Loucy (cell line): ENCODE measurements around the gene MRTO4.

ENCODE experiments used
- H2AFZ ChIP-seq: fragments of 200-600 bp; sonication (generic); 2 replicates; pipeline ENCODE4 v1.6.0; 2016; ENCODE audit warnings: antibody characterized with exemption, mild to moderate bottlenecking, low read length, moderate library complexity
- H3F3A ChIP-seq: fragments of 200-600 bp; 2 replicates; pipeline ENCODE4 v1.6.0; 2016; ENCODE audit warnings: antibody characterized with exemption, low read depth, mild to moderate bottlenecking
- H3K27me3 ChIP-seq: fragments of 200-600 bp; sonication (generic); 2 replicates; pipeline ENCODE4 v1.6.1; 2014; ENCODE audit warnings: low read length, mild to moderate bottlenecking; ENCODE audit not compliant: insufficient read depth, poor library complexity, severe bottlenecking
- H3K36me3 ChIP-seq: fragments of 200-600 bp; sonication (generic); 2 replicates; pipeline ENCODE4 v1.6.1; 2016; ENCODE audit warnings: low read length; ENCODE audit not compliant: insufficient read depth
- H3K4me1 ChIP-seq: fragments of 200-600 bp; sonication (generic); 2 replicates; pipeline ENCODE4 v1.5.1; 2014; ENCODE audit warnings: low read length, mild to moderate bottlenecking; ENCODE audit not compliant: insufficient read depth, poor library complexity, severe bottlenecking
- H3K4me2 ChIP-seq: fragments of 200-600 bp; sonication (generic); 2 replicates; pipeline ENCODE4 v1.6.0; 2014; ENCODE audit warnings: antibody characterized with exemption, low read length, low read depth, mild to moderate bottlenecking; ENCODE audit not compliant: poor library complexity, severe bottlenecking
- H3K4me3 ChIP-seq: fragments of 200-600 bp; sonication (generic); 2 replicates; pipeline ENCODE4 v1.5.1; 2014; ENCODE audit warnings: low read length, mild to moderate bottlenecking, mixed read lengths; ENCODE audit not compliant: poor library complexity, severe bottlenecking
- H3K79me2 ChIP-seq: fragments of 200-600 bp; sonication (generic); 2 replicates; pipeline ENCODE4 v1.6.1; 2014; ENCODE audit warnings: low read length; ENCODE audit not compliant: insufficient read depth
- H3K9ac ChIP-seq: fragments of 200-600 bp; sonication (generic); 2 replicates; pipeline ENCODE4 v1.6.0; 2014; ENCODE audit warnings: mild to moderate bottlenecking, low read depth, low read length, moderate library complexity; ENCODE audit not compliant: poor library complexity, severe bottlenecking
- H3K9me2 ChIP-seq: fragments of 200-600 bp; sonication (generic); replicated peaks from 2 replicates; pipeline ENCODE4 v1.6.1; 2016; ENCODE audit warnings: low read depth, low read length, mixed read lengths
- H3K9me3 ChIP-seq: fragments of 200-600 bp; sonication (generic); 2 replicates; pipeline ENCODE4 v1.6.1; 2014; ENCODE audit warnings: mild to moderate bottlenecking, antibody characterized with exemption, low read length, low read depth; ENCODE audit not compliant: insufficient read depth
- H4K20me1 ChIP-seq: fragments of 200-600 bp; sonication (generic); 2 replicates; pipeline ENCODE4 v1.6.0; 2014; ENCODE audit warnings: antibody characterized with exemption, low read length, mild to moderate bottlenecking; ENCODE audit not compliant: insufficient read depth, poor library complexity, severe bottlenecking
- CTCF ChIP-seq: fragments of 200-600 bp; sonication (generic); conservative IDR thresholded peaks from 2 replicates; pipeline ENCODE4 v1.5.1; 2014; ENCODE audit warnings: mild to moderate bottlenecking, antibody characterized with exemption, low read length
- EZH2phosphoT487 ChIP-seq: fragments of 200-600 bp; IDR thresholded peaks from 2 replicates; pipeline ENCODE4 v1.6.1; 2018; ENCODE audit warnings: antibody characterized with exemption, mild to moderate bottlenecking, moderate library complexity, borderline replicate concordance

The MRTO4 gene

GRCh38 chr1:19232524-19232846, 19.1 kb upstream of the MRTO4 start:
- H3K4me3 ChIP-seq, result no peak overlapping the region
- TF ChIP-seq EZH2phosphoT487 (no peak), CTCF (peak; percentile 32)
- H3K36me3 ChIP-seq, result peaks cover 76% of the 10 kb centered on the region; the same call in 1 of the 2 replicates

GRCh38 chr1:19234224-19234623, 17.4 kb upstream of the MRTO4 start:
- Histone ChIP-seq H3K4me1 (no peaks in the 10 kb centered on the region), H3K4me2 (no peak overlapping the region), H3K27me3 (no peaks in the 10 kb centered on the region), H3F3A (no peaks in the 10 kb centered on the region), H3K9ac (no peak overlapping the region), H3K4me3 (no peak overlapping the region), H3K79me2 (no peaks in the 10 kb centered on the region), H3K9me3 (no peaks in the 10 kb centered on the region), H4K20me1 (no peaks in the 10 kb centered on the region), H3K36me3 (peaks cover 82% of the 10 kb centered on the region; the same call in 1 of the 2 replicates), H2AFZ (no peak overlapping the region), H3K9me2 (no peaks in the 10 kb centered on the region)
- no peak for TF ChIP-seq CTCF
- TF ChIP-seq EZH2phosphoT487, result no peak

More at GRCh38 chr1:19232524-19232846, 19.1 kb upstream of the MRTO4 start:
- H3K27me3 ChIP-seq, result no peaks in the 10 kb centered on the region
- no peaks in the 10 kb centered on the region for H3F3A ChIP-seq
- no peaks in the 10 kb centered on the region for H3K79me2 ChIP-seq
- no peak overlapping the region for H2AFZ ChIP-seq
- H4K20me1 ChIP-seq, result no peaks in the 10 kb centered on the region
- H3K4me2 ChIP-seq, result no peak overlapping the region
- H3K9ac ChIP-seq, result no peak overlapping the region
- no peaks in the 10 kb centered on the region for H3K4me1 ChIP-seq
- no peaks in the 10 kb centered on the region for H3K9me2 ChIP-seq
- H3K9me3 ChIP-seq, result no peaks in the 10 kb centered on the region

GRCh38 chr1:19239876-19240275, 11.7 kb upstream of the MRTO4 start:
- H3K79me2 ChIP-seq, result no peaks in the 10 kb centered on the region
- H3K36me3 ChIP-seq, result peaks cover 80% of the 10 kb centered on the region; the same call in 1 of the 2 replicates
- TF ChIP-seq CTCF, result no peak
- TF ChIP-seq EZH2phosphoT487, result no peak

More at GRCh38 chr1:19239876-19240275, 11.7 kb upstream of the MRTO4 start:
- no peaks in the 10 kb centered on the region; the same call in 1 of the 2 replicates for H3F3A ChIP-seq
- H4K20me1 ChIP-seq, result no peaks in the 10 kb centered on the region
- no peaks in the 10 kb centered on the region for H3K27me3 ChIP-seq
- H3K4me1 ChIP-seq, result peaks cover 16% of the 10 kb centered on the region
- H3K9me2 ChIP-seq, result no peaks in the 10 kb centered on the region
- H3K9me3 ChIP-seq, result no peaks in the 10 kb centered on the region
- peak overlapping the region; percentile 28 for H3K4me3 ChIP-seq
- peak overlapping the region; percentile 54 for H3K4me2 ChIP-seq
- H2AFZ ChIP-seq, result no peak overlapping the region
- H3K9ac ChIP-seq, result peak overlapping the region; percentile 72
